ENCODE data around the gene TTF2. TPM values are rescaled to one million over a fixed set of nuclear protein-coding genes. Genes with fewer than 3 reads are reported as not detected.

Gene TTF2
- total RNA-seq: 9.0 and 12.3 TPM in 2 replicates

DNA sequence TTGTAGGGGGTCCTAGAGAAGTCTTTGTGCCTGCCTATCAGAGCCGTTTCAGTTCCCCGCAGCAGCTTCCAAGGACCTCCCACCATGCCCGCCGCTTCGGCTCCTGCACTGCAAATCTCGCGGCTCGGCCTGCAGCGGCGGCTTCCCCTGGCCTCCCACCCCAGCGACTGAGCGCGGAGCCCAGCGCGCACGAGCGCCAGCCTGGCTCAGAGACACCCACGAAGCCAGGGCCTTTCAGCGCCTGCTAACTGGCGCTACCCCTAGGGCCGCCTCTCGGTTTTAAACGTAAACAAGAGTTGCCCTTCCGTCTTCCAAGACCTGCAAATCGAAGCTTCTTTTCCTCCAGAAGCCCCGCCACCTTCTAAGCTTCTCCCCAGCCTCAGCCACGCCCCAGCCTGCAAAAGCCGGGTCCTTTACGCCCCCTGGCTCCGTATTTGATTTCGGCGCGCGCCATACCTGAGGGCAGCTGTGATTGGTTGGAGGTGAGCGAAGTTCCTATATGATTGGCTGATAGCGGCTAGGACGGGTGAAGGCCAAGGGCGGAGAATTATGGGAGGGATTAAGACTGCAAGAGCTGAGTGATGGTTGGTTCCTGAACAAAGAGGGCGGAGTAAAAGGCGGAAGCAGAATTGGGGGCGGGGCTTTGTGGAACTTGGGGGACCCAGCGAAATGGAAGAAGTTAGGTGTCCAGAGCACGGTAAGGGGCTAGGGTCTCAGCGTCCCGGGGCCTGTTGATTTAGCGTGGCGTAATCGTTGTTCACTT lies at the start of gene TTF2:
TSS of gene TTF2 (plus strand) at position 649 of the 763 bp plus-strand sequence. CDS start at position 670, 21 bp downstream.
- peak; percentile 97 to 99 for DNase-seq (ENCODE audit: low read depth in 2 of 2)

DNA sequence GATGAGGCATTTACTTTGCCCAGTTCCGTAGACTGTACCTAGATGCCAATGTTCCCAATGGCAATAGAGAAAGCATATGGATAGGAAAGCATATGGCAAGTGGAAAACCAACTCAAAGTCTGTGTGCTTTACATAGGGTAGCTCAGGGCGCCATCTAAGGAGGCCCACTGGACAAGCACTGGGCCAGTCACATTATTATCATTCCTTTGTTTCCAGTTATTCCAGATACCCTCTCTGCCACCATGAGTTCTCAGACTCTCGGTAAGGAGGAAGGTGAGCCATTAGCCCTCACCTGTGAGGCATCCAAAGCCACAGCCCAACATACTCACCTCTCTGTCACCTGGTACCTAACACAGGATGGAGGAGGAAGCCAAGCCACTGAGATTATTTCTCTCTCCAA lies 48.8 kb upstream of the TTF2 start:
- no peak for DNase-seq (ENCODE audit: low read depth in 2 of 2)

DNA sequence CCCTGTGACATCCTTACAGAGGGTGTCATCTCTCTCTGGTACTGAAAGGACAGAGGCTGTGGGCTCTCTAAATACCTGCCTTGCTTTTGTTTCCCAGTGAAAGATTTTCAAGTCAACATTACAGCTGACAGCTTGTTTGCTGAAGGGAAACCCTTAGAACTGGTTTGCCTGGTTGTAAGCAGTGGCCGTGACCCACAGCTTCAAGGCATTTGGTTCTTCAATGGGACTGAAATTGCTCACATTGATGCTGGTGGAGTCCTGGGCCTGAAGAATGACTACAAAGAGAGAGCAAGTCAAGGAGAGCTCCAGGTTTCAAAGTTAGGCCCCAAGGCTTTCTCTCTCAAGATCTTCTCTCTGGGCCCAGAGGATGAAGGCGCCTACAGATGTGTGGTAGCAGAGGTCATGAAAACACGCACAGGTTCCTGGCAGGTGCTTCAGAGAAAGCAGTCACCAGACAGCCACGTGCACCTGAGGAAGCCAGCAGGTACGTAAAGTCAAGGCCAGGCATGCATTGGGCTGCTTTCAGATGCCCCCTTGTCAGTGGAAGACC lies 46.7 kb upstream of the TTF2 start:
- no peak for DNase-seq (ENCODE audit: low read depth in 2 of 2)

DNA sequence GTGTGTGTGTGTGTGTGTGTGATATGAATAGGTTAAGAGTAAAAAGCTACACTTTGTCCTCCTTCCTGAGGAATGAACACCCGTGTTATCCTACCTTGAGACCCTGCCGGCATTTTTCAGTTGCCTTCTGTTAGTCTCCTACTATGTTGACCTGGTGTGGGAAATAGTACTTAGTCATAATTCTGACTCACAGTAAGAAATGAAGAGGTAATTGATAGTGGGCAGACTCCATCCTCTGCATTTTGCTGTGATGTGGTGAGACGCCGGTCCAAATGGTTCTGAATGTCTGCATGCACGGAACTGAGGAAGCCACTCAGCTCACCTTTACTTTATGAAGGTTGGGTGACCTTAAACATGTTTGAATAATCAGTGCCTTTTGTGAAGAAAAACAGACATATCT lies 45.9 kb upstream of the TTF2 start:
- DNase-seq (ENCODE audit: low read depth in 2 of 2): no peak

DNA sequence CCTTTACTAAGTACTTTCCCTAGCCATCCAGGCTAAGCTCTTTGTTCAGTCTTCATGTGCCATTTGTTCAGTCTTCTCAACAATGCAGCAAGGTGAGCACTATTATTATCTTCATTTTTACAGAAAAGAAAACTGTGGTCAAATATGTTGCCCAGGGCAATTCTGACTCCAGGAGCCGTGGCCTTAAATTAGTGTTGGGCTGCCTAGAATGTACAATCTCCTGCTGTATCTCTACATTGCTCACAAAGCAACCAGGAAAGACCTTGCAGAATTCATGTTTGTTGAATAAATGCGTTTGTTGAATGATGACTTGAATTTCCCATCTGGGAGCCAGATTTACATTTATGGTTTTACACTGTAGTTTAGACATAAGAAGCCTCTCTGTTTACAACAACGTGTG lies 44.4 kb upstream of the TTF2 start:
- no peak for DNase-seq (ENCODE audit: low read depth in 2 of 2)

DNA sequence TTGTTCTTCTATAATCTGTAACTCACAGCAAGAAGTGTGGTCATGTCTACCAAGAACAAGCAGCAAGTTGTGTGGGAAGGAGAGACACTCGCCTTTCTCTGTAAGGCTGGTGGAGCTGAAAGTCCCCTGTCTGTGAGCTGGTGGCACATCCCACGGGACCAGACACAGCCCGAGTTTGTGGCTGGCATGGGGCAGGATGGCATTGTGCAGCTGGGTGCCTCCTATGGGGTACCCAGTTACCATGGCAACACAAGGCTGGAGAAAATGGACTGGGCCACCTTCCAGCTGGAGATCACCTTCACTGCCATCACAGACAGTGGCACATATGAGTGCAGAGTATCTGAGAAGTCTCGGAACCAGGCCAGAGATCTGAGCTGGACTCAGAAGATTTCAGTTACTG lies 43.1 kb upstream of the TTF2 start:
- no peak for DNase-seq (ENCODE audit: low read depth in 2 of 2)

DNA sequence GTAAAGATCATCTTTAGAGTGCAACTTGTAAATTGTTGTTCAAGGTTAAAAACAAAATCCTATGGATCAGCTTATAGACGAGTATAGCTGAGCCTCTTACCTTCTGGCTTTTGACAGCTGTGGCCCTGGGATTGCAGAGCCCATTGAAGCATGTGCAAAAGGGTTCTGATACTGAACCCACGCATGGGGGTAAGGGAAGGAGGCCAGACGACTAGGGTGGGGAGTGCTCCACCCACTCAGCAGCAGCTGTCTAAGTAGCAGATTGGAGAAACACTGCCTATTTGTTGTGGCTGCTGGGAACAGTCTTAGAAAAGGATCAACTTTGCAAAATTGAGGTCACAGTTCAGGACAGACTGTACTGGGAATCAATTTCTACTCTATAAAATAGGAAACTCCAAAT lies 42.5 kb upstream of the TTF2 start:
- no peak for DNase-seq (ENCODE audit: low read depth in 2 of 2)

DNA sequence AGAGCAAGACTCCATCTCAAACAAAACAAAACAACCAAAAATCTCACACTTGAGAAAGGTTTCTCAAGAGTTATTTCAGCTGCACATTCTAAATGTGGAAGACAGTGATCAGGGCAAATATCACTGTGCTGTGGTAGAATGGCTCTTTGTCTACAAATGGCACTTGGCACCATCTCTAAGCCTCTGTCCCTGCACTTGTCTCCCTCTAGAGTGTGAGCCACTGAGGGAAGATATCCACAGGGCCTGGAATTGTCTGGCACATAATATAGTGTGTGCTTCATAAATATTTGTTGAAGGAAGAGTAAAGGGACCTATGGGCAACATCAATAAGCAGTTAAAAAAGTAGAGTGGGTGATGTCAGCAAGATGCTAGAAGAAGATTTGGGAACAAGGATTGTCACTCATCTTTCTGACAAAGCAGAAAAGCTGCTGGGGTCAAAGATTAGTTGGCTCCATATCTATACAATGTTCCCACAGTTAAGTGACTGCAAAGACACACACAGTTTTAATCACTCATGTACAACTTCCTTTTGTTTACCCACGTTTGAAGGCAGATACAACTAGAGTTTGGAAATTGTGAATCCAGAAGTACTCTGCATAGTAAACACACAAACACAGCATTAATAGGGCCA lies 39.5 kb upstream of the TTF2 start:
- DNase-seq (ENCODE audit: low read depth in 2 of 2): no peak

DNA sequence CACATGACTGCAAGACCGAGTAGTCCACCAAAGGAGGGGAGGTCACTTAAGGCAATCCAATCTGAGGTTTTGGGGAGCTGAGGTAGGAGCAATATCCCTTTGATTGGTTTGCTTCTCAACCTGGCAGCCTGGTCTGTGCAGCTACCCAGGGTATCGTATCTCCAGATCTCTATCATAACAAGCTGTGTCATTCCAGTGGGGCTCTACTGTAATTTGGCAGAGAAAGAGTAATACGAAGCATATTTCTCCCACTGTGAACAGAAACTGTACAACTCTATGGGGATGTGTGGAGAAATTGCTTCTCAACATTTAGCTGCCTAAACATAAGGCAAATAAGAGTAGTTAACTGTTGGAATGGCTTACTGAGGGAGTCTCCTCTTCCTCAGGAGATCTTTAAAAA lies 38.0 kb upstream of the TTF2 start:
- no peak for DNase-seq (ENCODE audit: low read depth in 2 of 2)

DNA sequence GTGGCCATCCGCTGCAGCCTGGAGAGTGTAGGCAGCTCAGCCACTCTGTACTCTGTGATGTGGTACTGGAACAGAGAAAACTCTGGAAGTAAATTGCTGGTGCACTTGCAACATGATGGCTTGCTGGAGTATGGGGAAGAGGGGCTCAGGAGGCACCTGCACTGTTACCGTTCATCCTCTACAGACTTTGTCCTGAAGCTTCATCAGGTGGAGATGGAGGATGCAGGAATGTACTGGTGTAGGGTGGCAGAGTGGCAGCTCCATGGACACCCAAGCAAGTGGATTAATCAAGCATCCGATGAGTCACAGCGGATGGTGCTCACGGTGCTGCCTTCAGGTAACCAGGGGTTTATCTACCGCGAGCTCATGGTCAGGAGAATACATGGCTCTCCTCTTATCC lies 34.6 kb upstream of the TTF2 start:
- DNase-seq (ENCODE audit: low read depth in 2 of 2): no peak

DNA sequence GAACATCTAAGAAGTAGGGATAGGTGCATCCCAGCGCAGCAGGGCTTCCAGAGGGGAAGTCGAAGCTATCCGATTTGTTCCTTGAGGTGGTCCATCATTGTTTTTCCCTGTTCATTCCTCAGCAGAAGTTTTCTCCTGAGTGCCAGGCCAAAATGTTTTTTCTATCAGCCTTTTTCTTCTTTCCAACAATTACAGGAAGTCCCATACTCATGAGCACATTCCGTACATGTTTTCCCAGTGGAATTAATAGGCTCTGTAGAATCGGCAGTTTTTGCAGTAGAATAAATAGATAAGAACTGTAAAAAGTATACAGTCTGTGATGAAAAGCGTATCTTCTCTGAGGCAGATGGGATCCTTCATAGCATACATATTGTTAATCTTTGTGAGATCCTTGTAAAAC lies 33.8 kb upstream of the TTF2 start:
- DNase-seq (ENCODE audit: low read depth in 2 of 2): peak; percentile 67 to 84

DNA sequence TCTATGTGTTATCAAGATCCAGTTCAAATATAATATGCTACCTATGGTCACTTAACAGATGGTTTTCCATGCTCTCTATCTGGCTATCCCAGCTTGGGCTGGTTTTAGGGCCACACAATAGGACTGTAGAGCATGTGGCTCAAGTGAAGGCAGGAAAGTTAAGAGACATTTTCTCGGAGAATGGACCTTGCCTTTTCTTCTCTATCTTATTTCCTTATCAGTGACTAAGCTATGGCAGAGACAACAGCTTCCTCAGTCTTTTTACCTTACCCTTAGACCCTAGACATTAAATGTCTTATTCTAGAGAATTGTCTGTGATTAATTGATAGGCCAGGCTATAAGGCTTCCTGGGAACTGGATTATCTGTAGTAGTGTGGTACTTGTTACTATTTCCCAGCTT lies 30.4 kb upstream of the TTF2 start:
- no peak for DNase-seq (ENCODE audit: low read depth in 2 of 2)

DNA sequence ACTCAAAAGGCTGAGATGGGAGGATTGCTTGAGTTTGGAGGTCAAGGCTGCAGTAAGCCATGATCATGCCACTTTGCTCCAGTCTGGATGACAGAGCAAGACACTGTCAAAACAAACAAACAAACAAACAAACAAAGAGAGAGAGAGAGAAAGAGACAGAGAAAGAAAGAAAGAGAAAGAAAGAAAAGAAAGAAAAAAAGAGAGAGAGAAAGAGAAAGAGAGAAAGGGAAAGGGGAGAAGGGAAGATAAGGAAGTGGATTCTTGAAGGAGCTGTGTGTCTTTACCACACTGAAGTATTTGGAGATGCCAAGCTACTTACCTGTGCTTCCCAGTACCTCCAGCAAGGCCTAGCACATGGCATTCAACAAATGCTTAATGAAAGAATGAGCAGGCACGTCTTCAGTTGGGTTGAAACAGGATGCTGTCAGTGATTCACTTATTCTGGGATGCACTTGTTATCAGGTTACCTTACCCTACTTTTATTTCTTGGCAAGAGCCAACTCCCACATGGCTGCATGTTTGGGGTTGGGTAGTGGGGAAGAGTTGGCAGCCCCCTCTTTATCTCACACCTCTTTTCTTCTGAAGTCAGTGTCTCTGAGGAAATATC lies 29.8 kb upstream of the TTF2 start:
- DNase-seq (ENCODE audit: low read depth in 2 of 2): no peak

DNA sequence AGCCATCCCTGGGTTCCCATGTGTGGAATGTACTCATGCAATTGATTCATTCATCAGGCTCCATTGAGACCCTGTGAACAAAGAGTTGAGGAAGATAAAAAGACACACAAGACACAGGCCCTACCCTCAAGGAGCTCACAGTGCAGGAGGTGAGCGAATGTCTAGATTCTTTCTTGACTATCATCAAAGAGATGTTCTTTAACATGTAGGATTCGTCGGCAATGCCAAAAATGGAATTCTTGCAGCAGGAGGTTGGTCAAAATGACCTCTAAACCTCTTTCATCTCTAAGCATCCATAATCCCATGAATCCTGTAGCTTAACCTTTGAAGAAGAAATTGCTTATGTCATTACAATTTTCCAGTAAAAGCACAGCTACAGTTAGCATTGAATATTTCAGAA lies 27.9 kb upstream of the TTF2 start:
- DNase-seq (ENCODE audit: low read depth in 2 of 2): no peak

DNA sequence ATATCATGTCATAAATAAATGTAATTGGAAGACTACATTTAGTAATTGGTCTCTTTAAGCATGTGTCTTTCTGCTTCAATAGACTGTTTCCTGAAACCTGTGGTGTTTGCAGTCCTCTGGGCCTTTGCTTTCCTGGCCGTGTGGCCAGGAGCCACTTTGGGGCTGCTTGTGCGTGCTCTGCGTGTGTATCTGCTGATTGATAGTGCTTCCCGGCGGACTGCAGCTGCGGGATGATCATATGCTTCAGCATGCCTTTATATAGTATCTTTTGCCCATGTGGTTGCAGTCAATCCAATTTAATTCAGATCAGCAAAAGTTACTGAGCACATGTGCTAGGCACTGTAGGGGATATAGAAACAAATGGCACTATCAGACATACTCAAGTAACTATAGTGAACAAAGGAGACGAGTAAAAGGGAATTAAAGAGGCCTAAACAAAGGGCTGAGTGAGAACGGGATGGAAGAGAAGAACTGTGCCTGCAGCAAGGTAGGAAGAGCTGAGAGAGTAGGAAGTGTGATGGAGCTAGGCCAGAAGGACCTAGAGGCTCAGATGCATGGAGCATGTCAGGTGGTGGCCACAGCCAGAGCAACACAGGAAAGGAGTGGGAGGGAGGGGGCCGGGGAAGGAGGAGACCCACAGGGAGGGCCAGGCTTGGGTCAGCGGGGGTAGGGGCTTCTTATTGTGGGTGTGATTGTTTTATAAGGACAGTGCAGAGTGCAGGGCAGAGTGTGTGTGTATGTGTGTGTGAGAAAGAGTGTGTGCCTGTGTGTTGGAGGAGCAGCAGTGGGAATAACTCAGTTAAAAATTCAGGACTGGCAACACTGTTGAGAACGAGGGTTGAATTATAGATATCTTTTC lies 27.2 kb upstream of the TTF2 start:
- DNase-seq (ENCODE audit: low read depth in 2 of 2): no peak

DNA sequence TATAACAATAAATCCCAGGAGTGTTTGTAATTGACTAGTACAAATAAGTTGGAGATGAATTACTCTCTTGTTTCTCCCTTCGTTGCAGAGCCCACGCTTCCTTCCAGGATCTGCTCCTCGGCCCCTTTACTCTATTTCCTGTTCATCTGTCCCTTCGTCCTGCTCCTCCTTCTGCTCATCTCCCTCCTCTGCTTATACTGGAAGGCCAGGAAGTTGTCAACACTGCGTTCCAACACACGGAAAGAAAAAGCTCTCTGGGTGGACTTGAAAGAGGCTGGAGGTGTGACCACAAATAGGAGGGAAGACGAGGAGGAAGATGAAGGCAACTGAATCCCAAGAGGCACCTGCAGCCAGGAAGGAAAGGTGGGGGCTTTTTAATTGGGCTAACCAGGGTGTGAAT lies 26.4 kb upstream of the TTF2 start:
- no peak for DNase-seq (ENCODE audit: low read depth in 2 of 2)

DNA sequence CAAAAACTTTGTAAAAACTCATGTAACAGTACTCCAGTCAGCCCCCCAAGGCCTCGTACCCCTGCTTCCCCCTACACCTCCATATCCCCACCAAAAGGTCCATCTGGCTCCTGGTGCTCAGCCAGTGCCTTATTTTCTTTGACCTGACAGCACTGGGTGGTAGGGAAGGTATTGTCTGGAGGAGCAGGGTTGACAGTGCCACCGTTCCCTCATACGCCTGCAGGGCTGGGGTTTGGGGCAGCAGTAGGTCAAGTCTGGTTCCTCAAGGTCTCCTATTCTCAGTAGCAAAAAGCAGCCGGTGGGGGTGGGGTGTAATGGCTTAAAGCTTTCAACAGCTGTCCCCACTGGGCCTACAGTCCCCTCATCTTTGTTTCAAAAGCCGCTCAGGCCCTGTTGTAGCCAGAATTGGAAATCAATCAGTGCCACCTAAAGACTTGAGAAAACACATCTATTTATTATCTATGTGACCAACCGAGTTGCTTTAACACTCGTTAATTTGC lies 25.3 kb upstream of the TTF2 start:
- DNase-seq (ENCODE audit: low read depth in 2 of 2): no peak

DNA sequence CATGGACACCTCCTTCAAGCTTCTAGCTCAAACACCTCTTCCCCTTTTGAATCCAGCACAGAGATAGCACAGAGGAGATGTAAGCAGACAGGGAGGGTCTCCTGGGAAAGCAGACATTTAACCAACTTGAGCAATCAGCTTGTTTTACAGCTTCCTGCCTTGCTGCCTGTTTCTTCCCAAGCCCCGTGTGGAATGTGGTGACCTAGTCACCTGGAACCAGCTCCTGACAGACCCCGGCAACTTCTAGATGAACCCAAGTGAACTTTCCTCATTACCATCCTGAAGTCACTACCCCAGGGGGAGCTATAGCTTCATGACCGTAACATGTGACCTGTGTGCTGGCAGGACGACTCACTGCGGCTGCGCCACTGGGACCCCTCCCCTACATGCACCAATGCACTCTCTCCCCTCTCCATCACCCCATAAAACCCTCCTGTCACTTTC lies 24.1 kb upstream of the TTF2 start:
- DNase-seq (ENCODE audit: low read depth in 2 of 2): peak in 1 of 2 donors; percentile 9

DNA sequence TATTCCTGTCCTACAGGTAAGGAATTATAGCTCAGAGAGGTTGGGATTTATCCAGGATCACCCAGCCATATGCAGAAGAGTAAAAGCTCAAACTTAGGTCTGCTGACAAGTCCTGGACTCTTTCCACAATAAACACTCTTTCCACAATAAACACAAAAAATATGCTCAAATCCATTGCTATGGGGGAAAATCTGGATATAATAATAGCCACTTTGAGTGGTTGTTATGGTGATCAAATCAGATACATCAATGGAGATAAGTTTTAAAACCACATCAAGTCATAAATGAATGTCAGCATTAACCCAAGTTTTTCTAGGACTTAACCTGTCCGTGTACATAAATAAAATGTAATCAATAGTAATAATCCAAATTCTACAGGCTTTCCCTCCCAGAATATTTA lies 22.3 kb upstream of the TTF2 start:
- DNase-seq (ENCODE audit: low read depth in 2 of 2): peak; percentile 43 to 52

DNA sequence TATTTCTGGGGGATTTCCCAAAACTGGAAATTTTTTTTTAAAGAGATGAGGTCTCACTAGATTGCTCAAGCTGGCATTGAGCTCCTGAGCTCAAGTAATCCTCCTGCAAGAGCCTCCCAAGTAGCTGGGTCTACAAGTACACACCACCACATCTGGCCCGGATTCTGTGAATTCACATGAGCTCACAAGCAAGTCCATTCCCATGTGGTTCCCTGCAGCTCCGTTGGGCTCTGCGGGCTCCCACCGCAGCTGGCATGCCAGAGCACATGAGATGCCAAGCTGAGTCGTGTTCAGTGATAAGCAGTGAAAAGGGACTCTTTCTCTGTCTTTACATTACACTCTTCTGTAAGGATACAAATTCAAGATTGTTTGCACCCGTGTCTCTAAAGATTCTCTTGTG lies 21.9 kb upstream of the TTF2 start:
- DNase-seq (ENCODE audit: low read depth in 2 of 2): peak in 1 of 2 donors; percentile 13

DNA sequence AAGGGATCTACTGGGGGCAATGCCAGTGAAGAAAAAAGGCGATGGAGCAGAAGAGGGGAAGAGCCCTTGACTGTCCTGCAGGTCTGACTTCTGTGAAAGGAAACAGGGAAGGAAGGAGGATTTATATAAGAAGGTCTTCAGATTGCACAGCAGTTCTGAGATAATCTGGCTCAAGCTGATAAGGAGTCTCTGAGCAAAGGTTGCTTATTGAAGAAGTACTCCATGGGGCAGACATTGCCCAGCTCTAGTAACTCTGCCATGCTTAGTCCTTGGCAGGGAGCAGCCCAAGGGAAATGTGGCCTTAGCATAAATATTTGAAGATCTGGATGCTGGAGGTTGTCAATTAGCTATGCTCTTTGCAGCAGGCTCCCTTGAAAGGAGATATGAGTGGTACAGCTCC lies 15.9 kb upstream of the TTF2 start:
- DNase-seq (ENCODE audit: low read depth in 2 of 2): no peak

All from dermis microvascular lymphatic vessel endothelial cell (primary cell).